GM19099 (cell line): ENCODE data around the gene ZNF521.

ENCODE experiments used
- POLR2A ChIP-seq: IDR thresholded peaks from 3 replicates; pipeline ENCODE4 v1.6.1; 2011; ENCODE audit warnings: low read depth; ENCODE audit not compliant: insufficient read length; ENCODE audit errors: extremely low read depth

ZNF521 gene

GRCh38 chr18:25062720-25063119, 289.2 kb downstream of the ZNF521 start:
- no peak for TF ChIP-seq POLR2A

- TF ChIP-seq POLR2A, result no peak
Observed at GRCh38 chr18:25061395-25061794, 290.6 kb downstream of the ZNF521 start.

GRCh38 chr18:25058521-25058920, 293.4 kb downstream of the ZNF521 start:
- no peak for TF ChIP-seq POLR2A

GRCh38 chr18:25057491-25058050, 294.4 kb downstream of the ZNF521 start:
- no peak for TF ChIP-seq POLR2A

GRCh38 chr18:25056429-25056828, 295.5 kb downstream of the ZNF521 start:
- no peak for TF ChIP-seq POLR2A

- TF ChIP-seq POLR2A, result no peak
Observed at GRCh38 chr18:25055076-25055475, 296.9 kb downstream of the ZNF521 start.

- no peak for TF ChIP-seq POLR2A
Observed at GRCh38 chr18:25053466-25053865, 298.5 kb downstream of the ZNF521 start.

GRCh38 chr18:25052511-25052921, 299.4 kb downstream of the ZNF521 start:
- TF ChIP-seq POLR2A, result no peak

GRCh38 chr18:25050605-25051004, 301.4 kb downstream of the ZNF521 start:
- TF ChIP-seq POLR2A, result no peak

GRCh38 chr18:25047983-25048382, 304.0 kb downstream of the ZNF521 start:
- no peak for TF ChIP-seq POLR2A

- TF ChIP-seq POLR2A, result no peak
Observed at GRCh38 chr18:25047421-25047820, 304.5 kb downstream of the ZNF521 start.

- TF ChIP-seq POLR2A, result no peak
Observed at GRCh38 chr18:25044694-25045093, 307.3 kb downstream of the ZNF521 start.

- TF ChIP-seq POLR2A, result no peak
Observed at GRCh38 chr18:25043104-25043503, 308.9 kb downstream of the ZNF521 start.

GRCh38 chr18:25042641-25043051, 309.3 kb downstream of the ZNF521 start:
- TF ChIP-seq POLR2A, result no peak

GRCh38 chr18:25039781-25040180, 312.2 kb downstream of the ZNF521 start:
- TF ChIP-seq POLR2A, result no peak

GRCh38 chr18:25038261-25038660, 313.7 kb downstream of the ZNF521 start:
- TF ChIP-seq POLR2A, result no peak
